Kidney (tissue), 14 donors: Measurements from ENCODE around the gene TMIGD1. TPM values are rescaled to one million over a fixed set of nuclear protein-coding genes. Genes with fewer than 3 reads are reported as not detected.

ENCODE experiments used
- DNase-seq, 5 donors: peaks; one replicate each; pipeline ENCODE4 v3.0.0-alpha.2; 2013 to 2020
- FAIRE-seq: peaks from 2 replicates; lab custom pipeline; 2012; peaks lifted over from hg19 to GRCh38; lab: Jason Lieb, UNC
- H3K27ac ChIP-seq, 2 donors: one replicate each; pipeline ENCODE4 v1.7.0; 2013; ENCODE audit warnings: low read depth in 2 of 2, low read length in 2 of 2, inconsistent platforms in 1 of 2
- H3K27me3 ChIP-seq: one replicate; pipeline ENCODE4 v1.7.1; 2013; ENCODE audit warnings: low read length, inconsistent platforms; ENCODE audit not compliant: control insufficient read depth, insufficient read depth
- H3K36me3 ChIP-seq, 3 donors: one replicate each; pipeline versions ENCODE4 v1.7.0 to v1.7.1; 2013; ENCODE audit warnings: low read length in 3 of 3, control low read depth in 1 of 3, inconsistent platforms in 1 of 3; ENCODE audit not compliant: insufficient read depth in 3 of 3, control insufficient read depth in 2 of 3
- H3K4me1 ChIP-seq, 3 donors: one replicate each; pipeline versions ENCODE4 v1.7.0 to v1.7.1; 2013; ENCODE audit warnings: low read length in 3 of 3, inconsistent platforms in 1 of 3, low read depth in 1 of 3; ENCODE audit not compliant: control insufficient read depth in 2 of 3, insufficient read depth in 2 of 3
- H3K4me3 ChIP-seq, 3 donors: one replicate each; pipeline versions ENCODE4 v1.7.0 to v1.8.1; 2013; ENCODE audit warnings: low read length in 3 of 3, control low read depth in 1 of 3, inconsistent platforms in 1 of 3
- H3K9ac ChIP-seq, 3 donors: one replicate each; pipeline versions ENCODE4 v1.7.0 to v1.7.1; 2013; ENCODE audit warnings: low read length in 3 of 3, control low read depth in 1 of 3, inconsistent platforms in 1 of 3
- H3K9me3 ChIP-seq, 3 donors: one replicate each; pipeline versions ENCODE4 v1.7.0 to v1.7.1; 2013; ENCODE audit warnings: low read length in 3 of 3, control low read depth in 1 of 3, inconsistent platforms in 1 of 3; ENCODE audit not compliant: control insufficient read depth in 2 of 3, insufficient read depth in 1 of 3
- CTCF ChIP-seq: IDR thresholded peaks from 3 replicates; pipeline ENCODE4 v1.5.1; 2012; ENCODE audit warnings: mild to moderate bottlenecking, moderate library complexity, borderline replicate concordance; ENCODE audit not compliant: insufficient read depth; ENCODE audit errors: extremely low read depth
- intact Hi-C: fragments of 100-400 bp; cut with DNase I; formaldehyde crosslinking; loops from one replicate; pipeline ENCODE4 v1.11.1; 2022
- polyA plus RNA-seq: library from polyadenylated mRNA; stranded (reverse); fragments of 350-450 nt; fragmentation: Illumina TruSeq; extraction: RNeasy Lipid Tissue Mini Kit (QIAGEN cat#74804); gene quantifications from one replicate; pipeline ENCODE4 v1.2.3, GENCODE V29; 2014; ENCODE audit warnings: low read depth, low replicate concordance; ENCODE audit not compliant: insufficient read depth
- total RNA-seq: library from RNA; stranded (reverse); fragmentation: NEBNext Ultra II Directional; extraction: Animal tissue kit (Norgen Biotek cat#: 25700); gene quantifications from one replicate; pipeline ENCODE4 v1.2.1, GENCODE V29; 2021
- donor health status: control.
- donor health status: control.
- donor health status: control.
- donor health status: control.
- donor health status: control.
- donor health status: DM: yes; HTN: yes; CAD: no.
- donor health status: Normal renal cell carcinoma (clear cell type).

TMIGD1 gene
- total and polyA plus RNA-seq, 2 donors from 2014 or later, result 0.90 TPM; not detected in 1

- no peak for TF ChIP-seq CTCF
- intact Hi-C loops, result no loop called here
- no peak overlapping the region for H3K4me3 ChIP-seq
- H3K27ac ChIP-seq, result no peak overlapping the region
- no peaks in the 10 kb centered on the region for H3K9me3 ChIP-seq
- no peak for DNase-seq
- no peaks in the 10 kb centered on the region for H3K36me3 ChIP-seq
- no peaks in the 10 kb centered on the region for H3K27me3 ChIP-seq
- H3K4me1 ChIP-seq, result peaks cover 0 to 17% (median 16%) of the 10 kb centered on the region in 3 donors
- H3K9ac ChIP-seq, result no peak overlapping the region
- FAIRE-seq, result no peak
Observed at GRCh38 chr17:30347488-30347887, 13.6 kb upstream of the TMIGD1 start.

- intact Hi-C loops, result no loop called here
- Histone ChIP-seq H3K9ac (no peak overlapping the region), H3K4me1 (peaks cover 0 to 19% (median 16%) of the 10 kb centered on the region in 3 donors), H3K27me3 (no peaks in the 10 kb centered on the region), H3K4me3 (no peak overlapping the region), H3K27ac (peak overlapping the region in 1 of 2 donors; percentile 8), H3K9me3 (no peaks in the 10 kb centered on the region), H3K36me3 (no peaks in the 10 kb centered on the region)
- no peak for TF ChIP-seq CTCF
- FAIRE-seq (no peak), DNase-seq (no peak)
Observed at GRCh38 chr17:30346221-30346795, 12.5 kb upstream of the TMIGD1 start.

GRCh38 chr17:30345527-30346075 lies 11.7 kb upstream of the TMIGD1 start:
- no peak for DNase-seq
- no peak overlapping the region for H3K9ac ChIP-seq
- no peaks in the 10 kb centered on the region for H3K36me3 ChIP-seq
- no peak overlapping the region for H3K4me3 ChIP-seq
- FAIRE-seq, result no peak
- TF ChIP-seq CTCF, result no peak
- H3K27me3 ChIP-seq, result no peaks in the 10 kb centered on the region
- H3K9me3 ChIP-seq, result no peaks in the 10 kb centered on the region
- intact Hi-C loops, result no loop called here
- H3K4me1 ChIP-seq, result peaks cover 0 to 20% (median 19%) of the 10 kb centered on the region in 3 donors
- peak overlapping the region in 1 of 2 donors; percentile 8 for H3K27ac ChIP-seq
